GM19324 (cell line): Measurements from ENCODE around the gene CSGALNACT2.

Source experiments
- ATAC-seq: cut with Tn5 transposase; IDR thresholded peaks from one replicate; pipeline ENCODE4 v1.9.1; 2021; ENCODE audit warnings: mild to moderate bottlenecking, moderate library complexity; ENCODE audit not compliant: unreplicated experiment, low FRiP score

Gene CSGALNACT2

GRCh38 chr10:43123361-43124093 is 14.7 kb upstream of the CSGALNACT2 start:
- ATAC-seq, result no peak

- no peak for ATAC-seq
These were observed 14.1 kb upstream of the CSGALNACT2 start for GRCh38 chr10:43124094-43124521.

- no peak for ATAC-seq
These were observed 13.5 kb upstream of the CSGALNACT2 start for GRCh38 chr10:43124574-43125273.

GRCh38 chr10:43125274-43125845 is 12.9 kb upstream of the CSGALNACT2 start:
- ATAC-seq, result no peak

GRCh38 chr10:43125881-43126731 is 12.1 kb upstream of the CSGALNACT2 start:
- no peak for ATAC-seq

- no peak for ATAC-seq
These were observed 11.4 kb upstream of the CSGALNACT2 start for GRCh38 chr10:43126759-43127424.

- no peak for ATAC-seq
These were observed 10.8 kb upstream of the CSGALNACT2 start for GRCh38 chr10:43127442-43127841.

- no peak for ATAC-seq
These were observed 9.9 kb upstream of the CSGALNACT2 start for GRCh38 chr10:43128331-43128730.

- no peak for ATAC-seq
These were observed 9.1 kb upstream of the CSGALNACT2 start for GRCh38 chr10:43128958-43129706.

GRCh38 chr10:43130770-43131171 is 7.5 kb upstream of the CSGALNACT2 start:
- no peak for ATAC-seq

GRCh38 chr10:43131256-43131655 is 7.0 kb upstream of the CSGALNACT2 start:
- ATAC-seq, result no peak

GRCh38 chr10:43131906-43132305 is 6.3 kb upstream of the CSGALNACT2 start:
- no peak for ATAC-seq

- ATAC-seq, result no peak
These were observed 5.1 kb upstream of the CSGALNACT2 start for GRCh38 chr10:43132867-43133787.

GRCh38 chr10:43134126-43134905 is 3.9 kb upstream of the CSGALNACT2 start:
- no peak for ATAC-seq

- no peak for ATAC-seq
These were observed 3.2 kb upstream of the CSGALNACT2 start for GRCh38 chr10:43135064-43135463.

GRCh38 chr10:43135656-43136055 is 2.6 kb upstream of the CSGALNACT2 start:
- ATAC-seq, result no peak

- no peak for ATAC-seq
These were observed 1.8 kb upstream of the CSGALNACT2 start for GRCh38 chr10:43136432-43136831.
